HepG2 (cell line): ENCODE measurements around the gene TNFRSF1B. TPM values are rescaled to one million over a fixed set of nuclear protein-coding genes. Genes with fewer than 3 reads are reported as not detected.

ENCODE experiments used
- ATAC-seq: fragments of 200-7000 bp; cut with Tn5 transposase; 3 replicates; pipeline ENCODE4 v1.9.1; 2020; ENCODE audit warnings: mild to moderate bottlenecking, moderate library complexity
- BruUV-seq: library from RNA; stranded (reverse); fragments of 400-500 nt; replicated peaks from 2 replicates; lab custom pipeline; 2021; lab: Mats Ljungman, UMichigan
- CTCF ChIA-PET: fragments of 300-600 bp; formaldehyde crosslinking; extraction: SDS; loops from one replicate; lab custom pipeline; 2021; ENCODE audit warnings: low total read pairs, inconsistent platforms, low intra/inter-chr PET ratio; lab: Yijun Ruan, JAX
- POLR2A ChIA-PET: fragments of 350-600 bp; sonication (Branson Sonifier 250); formaldehyde crosslinking; loops from one replicate; lab custom pipeline; 2020; ENCODE audit warnings: antibody characterized with exemption, inconsistent platforms; lab: Yijun Ruan, JAX
- DNase-seq: peaks from one replicate; pipeline ENCODE4 v3.0.0-alpha.2; 2015; ENCODE audit warnings: low spot score
- FAIRE-seq: peaks from 3 replicates; lab custom pipeline; 2011; peaks lifted over from hg19 to GRCh38; lab: Jason Lieb, UNC
- H2AFZ ChIP-seq: one replicate; pipeline ENCODE4 v1.6.1; 2011; ENCODE audit warnings: low read length, inconsistent platforms
- H3K27ac ChIP-seq: fragments of 300-600 bp; 3 replicates; pipeline ENCODE4 v1.8.0; 2011; ENCODE audit warnings: mixed run types, mild to moderate bottlenecking, mixed read lengths, low read length, inconsistent platforms; ENCODE audit not compliant: insufficient read depth; ENCODE audit errors: extremely low read length
- H3K27me3 ChIP-seq, 2 experiments: fragments of 200-600 bp in 1 of 2; 2 replicates in 1 of 2; 3 replicates in 1 of 2; pipeline versions ENCODE4 v1.6.0 to v1.8.0; 2011; ENCODE audit warnings: low read length in 2 of 2, mild to moderate bottlenecking in 2 of 2, moderate library complexity in 2 of 2, inconsistent platforms in 1 of 2; ENCODE audit not compliant: insufficient read depth in 2 of 2, control insufficient read depth in 1 of 2
- H3K36me3 ChIP-seq, 2 experiments: fragments of 200-600 bp in 1 of 2; replicated peaks in 1 of 2; 2 replicates in 1 of 2; 3 replicates in 1 of 2; pipeline versions ENCODE4 v1.5.1 to v1.8.0; 2011; ENCODE audit warnings: low read length in 2 of 2, inconsistent platforms in 1 of 2; ENCODE audit not compliant: insufficient read depth in 2 of 2, control insufficient read depth in 1 of 2
- H3K4me1 ChIP-seq: 2 replicates; pipeline ENCODE4 v1.5.1; 2012; ENCODE audit warnings: low read length, inconsistent platforms; ENCODE audit not compliant: insufficient read depth
- H3K4me2 ChIP-seq: 2 replicates; pipeline ENCODE4 v1.6.0; 2011; ENCODE audit warnings: low read depth, low read length, inconsistent platforms
- H3K4me3 ChIP-seq, 3 experiments: fragments of 200-600 bp in 1 of 3; sonication (generic), shearing (Covaris generic) in 1 of 3; replicated peaks in 1 of 3; 2 replicates each; pipeline ENCODE4 v1.5.1; 2011 to 2016; ENCODE audit warnings: low read length in 3 of 3, inconsistent platforms in 2 of 3, low read depth in 2 of 3, mild to moderate bottlenecking in 2 of 3, control low read depth in 1 of 3, mixed read lengths in 1 of 3; ENCODE audit not compliant: insufficient read depth in 1 of 3
- H3K79me2 ChIP-seq: one replicate; pipeline ENCODE4 v1.6.1; 2011; ENCODE audit warnings: low read length, inconsistent platforms; ENCODE audit not compliant: insufficient read depth
- H3K9ac ChIP-seq: 2 replicates; pipeline ENCODE4 v1.6.0; 2011; ENCODE audit warnings: mild to moderate bottlenecking, low read depth, low read length, inconsistent platforms; ENCODE audit not compliant: insufficient read depth
- H3K9me3 ChIP-seq: 2 replicates; pipeline ENCODE4 v1.5.1; 2012; ENCODE audit warnings: mild to moderate bottlenecking, low read length
- H4K20me1 ChIP-seq: 2 replicates; pipeline ENCODE4 v1.6.0; 2011; ENCODE audit warnings: inconsistent platforms, mild to moderate bottlenecking, low read length, moderate library complexity; ENCODE audit not compliant: insufficient read depth
- ATRX ChIP-seq: sonication (generic); formaldehyde crosslinking; IDR thresholded peaks from 2 replicates; pipeline ENCODE4 v1.4.0; 2020; ENCODE audit warnings: missing genetic modification reagents, borderline replicate concordance
- CENPX ChIP-seq: sonication (generic); formaldehyde crosslinking; IDR thresholded peaks from 2 replicates; pipeline ENCODE4 v1.9.0; 2021; ENCODE audit warnings: mild to moderate bottlenecking, missing genetic modification reagents, moderate library complexity
- MYNN ChIP-seq: sonication (generic); formaldehyde crosslinking; IDR thresholded peaks from 2 replicates; pipeline ENCODE4 v1.4.0; 2020; ENCODE audit warnings: mild to moderate bottlenecking, low read depth, missing genetic modification reagents
- TAF15 ChIP-seq: fragments of 200-400 bp; formaldehyde crosslinking; IDR thresholded peaks from one replicate; pipeline ENCODE4 v1.6.1; 2018; ENCODE audit warnings: mild to moderate bottlenecking, low read depth, low read length; ENCODE audit not compliant: poor library complexity, severe bottlenecking
- YEATS2 ChIP-seq: sonication (generic); formaldehyde crosslinking; IDR thresholded peaks from 2 replicates; pipeline ENCODE4 v1.4.0; 2020; ENCODE audit warnings: missing genetic modification reagents, borderline replicate concordance
- ZBTB44 ChIP-seq: sonication (generic); formaldehyde crosslinking; IDR thresholded peaks from 2 replicates; pipeline ENCODE4 v1.4.0; 2020; ENCODE audit warnings: missing genetic modification reagents
- ZNF3 ChIP-seq: IDR thresholded peaks from 2 replicates; pipeline ENCODE4 v1.7.0; 2017; ENCODE audit warnings: inconsistent platforms
- ZNF510 ChIP-seq: sonication (generic); formaldehyde crosslinking; IDR thresholded peaks from 2 replicates; pipeline ENCODE4 v1.4.0; 2020; ENCODE audit warnings: low read depth, mild to moderate bottlenecking, missing genetic modification reagents
- ZNF713 ChIP-seq: sonication (generic); formaldehyde crosslinking; IDR thresholded peaks from 2 replicates; pipeline ENCODE4 v1.4.0; 2020; ENCODE audit warnings: mild to moderate bottlenecking, missing genetic modification reagents
- ZNF784 ChIP-seq: sonication (generic); formaldehyde crosslinking; IDR thresholded peaks from 2 replicates; pipeline ENCODE4 v1.5.1; 2020; ENCODE audit warnings: missing genetic modification reagents, mild to moderate bottlenecking, borderline replicate concordance
- WGBS: methylation state at CpG from one replicate; pipeline ENCODE4 v1.1.6; 2017; ENCODE audit warnings: low lambda C conversion rate; 5-methylcytosine and 5-hydroxymethylcytosine counted together
- in situ Hi-C: cut with HindIII; loops from 2 replicates; pipeline ENCODE4 v1.10.0; 2017; ENCODE audit warnings: low pct_unique_long_range_greater_than_20kb; ENCODE audit not compliant: extremely low pct_ligation_motif_present
- intact Hi-C: fragments of 100-400 bp; cut with micrococcal nuclease; formaldehyde crosslinking; loops from one replicate; pipeline ENCODE4 v1.10.0; 2022; ENCODE audit not compliant: unreplicated experiment
- polyA plus RNA-seq, 8 experiments: library from polyadenylated mRNA; depleted of rRNA in 3 of 8; stranded (reverse) in 7 of 8; unstranded in 1 of 8; fragments of >200 nt; fragmentation: Illumina TruSeq in 4 of 8; extraction: Trizol in 4 of 8; gene quantifications; 2 replicates each; pipeline versions ENCODE4 v1.2.1 to v1.2.3, GENCODE V29; 2011 to 2016; ENCODE audit warnings: low read depth in 4 of 8, missing spikeins in 1 of 8, mixed read lengths in 1 of 8; ENCODE audit not compliant: insufficient read depth in 1 of 8
- total RNA-seq, 5 experiments: library from RNA; depleted of rRNA; stranded (reverse); fragments of >200 nt; fragmentation: Illumina TruSeq; extraction: Trizol; gene quantifications; 2 replicates each; pipeline ENCODE4 v1.2.3, GENCODE V29; 2016; ENCODE audit warnings: low read depth in 1 of 5
- TF ChIP-seq, protein P1 (sequence below): IDR thresholded peaks from 2 replicates; pipeline ENCODE4 v1.6.1; 2016; ENCODE audit warnings: low read depth, borderline replicate concordance

The TNFRSF1B gene
- total and polyA plus RNA-seq, 2 of the 13 experiments (the other 11 are each of a cell fraction or from before 2014, with no cell fraction given), result 0.04 to 0.11 TPM

- TF ChIP-seq ATRX (CRISPR knock-in tag), result no peak
- TF ChIP-seq ZNF510, result no peak
- no peak for TF ChIP-seq ZNF3 (CRISPR knock-in tag)
Observed at GRCh38 chr1:12167493-12168429, 970 bp downstream of the TNFRSF1B start (continued).

- no peak for DNase-seq
- no peak overlapping the region for H3K27ac ChIP-seq
- in situ Hi-C loops, result no loop called here
- no peak overlapping the region for H3K4me3 ChIP-seq
- BruUV-seq, result no TSS peak
- no peak overlapping the region for H2AFZ ChIP-seq
- no peak overlapping the region for H3K9ac ChIP-seq
- no peak overlapping the region for H3K4me2 ChIP-seq
- WGBS, result 32% methylated on average over 12 of the region's 17 CpGs
- no peak for FAIRE-seq
- H3K9me3 ChIP-seq, result no peaks in the 10 kb centered on the region
- TF ChIP-seq MYNN (no peak), YEATS2 (CRISPR knock-in tag) (no peak), ZNF713 (CRISPR knock-in tag) (no peak), TAF15 (no peak), CENPX (no peak), ZNF784 (CRISPR knock-in tag) (no peak), ZBTB44 (no peak)
- TF ChIP-seq, protein P1, sequence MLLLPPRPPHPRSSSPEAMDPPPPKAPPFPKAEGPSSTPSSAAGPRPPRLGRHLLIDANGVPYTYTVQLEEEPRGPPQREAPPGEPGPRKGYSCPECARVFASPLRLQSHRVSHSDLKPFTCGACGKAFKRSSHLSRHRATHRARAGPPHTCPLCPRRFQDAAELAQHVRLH, result no peak
- no peaks in the 10 kb centered on the region for H4K20me1 ChIP-seq
- peaks cover 2 to 24% of the 10 kb centered on the region in 2 experiments; a peak in 3 of 5 replicates for H3K27me3 ChIP-seq
- H3K4me1 ChIP-seq, result no peaks in the 10 kb centered on the region
- intact Hi-C loops, result no loop called here
- no peaks in the 10 kb centered on the region for H3K79me2 ChIP-seq
- H3K36me3 ChIP-seq, result no peaks in the 10 kb centered on the region
- ChIA-PET POLR2A (no interaction called here), CTCF (no interaction called here)
- ATAC-seq, result no peak
Observed at GRCh38 chr1:12168451-12169160, 1.8 kb downstream of the TNFRSF1B start.
